IgD-negative memory B cell (primary cell): Measurements from ENCODE around the gene CCDC192. TPM values are rescaled to one million over a fixed set of nuclear protein-coding genes. Genes with fewer than 3 reads are reported as not detected.
A peak's percentile ranks its signal among the peaks of the same experiment; 100 is the strongest.
"Not testable (repeated sequence)": the region's sequence is repeated elsewhere in the genome, so short reads cannot be mapped to it uniquely, and the experiment has no call there.

Source experiments
- H3K27ac Mint-ChIP-seq, 3 donors: one replicate each; pipeline ENCODE4 v1.8.0; 2020 to 2022; ENCODE audit warnings: mild to moderate bottlenecking in 3 of 3, mixed read lengths in 3 of 3, moderate library complexity in 1 of 3
- H3K27me3 Mint-ChIP-seq: one replicate; pipeline ENCODE4 v1.8.0; 2021; ENCODE audit warnings: mixed read lengths
- H3K36me3 Mint-ChIP-seq: one replicate; pipeline ENCODE4 v1.8.0; 2020; ENCODE audit warnings: mild to moderate bottlenecking, mixed read lengths
- H3K4me1 Mint-ChIP-seq, 3 donors: one replicate each; pipeline ENCODE4 v1.8.0; 2020 to 2022; ENCODE audit warnings: mixed read lengths in 3 of 3, mild to moderate bottlenecking in 1 of 3
- H3K4me3 Mint-ChIP-seq, 4 donors: one replicate each; pipeline ENCODE4 v1.8.0; 2020 to 2022; ENCODE audit warnings: mild to moderate bottlenecking in 4 of 4, mixed read lengths in 4 of 4, moderate library complexity in 3 of 4
- H3K9me3 Mint-ChIP-seq, 3 donors: one replicate each; pipeline ENCODE4 v1.8.0; 2020 to 2021; ENCODE audit warnings: mixed read lengths in 3 of 3, mild to moderate bottlenecking in 1 of 3
- polyA plus RNA-seq: library from polyadenylated mRNA; unstranded; fragments of 300-500 nt; fragmentation: Illumina TruSeq; gene quantifications from one replicate; pipeline ENCODE4 v1.2.3, GENCODE V29; 2021

Gene CCDC192
- polyA plus RNA-seq, 1 donor from 2014 or later, result not detected

DNA sequence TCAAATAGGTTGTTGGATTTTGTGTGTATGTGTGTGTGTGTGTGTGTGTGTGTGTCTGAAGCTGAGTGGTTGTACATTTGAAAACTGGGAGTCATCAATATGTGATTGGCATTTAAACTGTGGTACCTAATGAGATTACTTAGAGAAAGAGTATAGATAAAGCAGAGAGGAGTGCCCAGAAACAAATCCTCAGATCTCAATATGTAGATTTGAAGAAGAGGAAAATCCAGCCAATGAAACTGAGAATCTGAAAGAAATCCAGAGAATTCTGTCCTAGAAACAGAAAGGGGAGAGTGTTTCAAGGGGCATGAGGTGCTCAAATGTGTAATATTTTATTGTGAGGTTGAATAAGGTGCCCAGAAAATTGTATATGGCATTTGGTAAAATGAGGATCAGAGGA, 66.2 kb downstream of the CCDC192 start:
- Mint-ChIP-seq H3K4me3 (no peak overlapping the region), H3K27ac (no peak overlapping the region), H3K27me3 (peaks cover 2% of the 10 kb centered on the region), H3K36me3 (peaks cover 5% of the 10 kb centered on the region), H3K9me3 (peaks cover 0 to 2% (median under 1%) of the 10 kb centered on the region in 3 donors), H3K4me1 (no peaks in the 10 kb centered on the region)

DNA sequence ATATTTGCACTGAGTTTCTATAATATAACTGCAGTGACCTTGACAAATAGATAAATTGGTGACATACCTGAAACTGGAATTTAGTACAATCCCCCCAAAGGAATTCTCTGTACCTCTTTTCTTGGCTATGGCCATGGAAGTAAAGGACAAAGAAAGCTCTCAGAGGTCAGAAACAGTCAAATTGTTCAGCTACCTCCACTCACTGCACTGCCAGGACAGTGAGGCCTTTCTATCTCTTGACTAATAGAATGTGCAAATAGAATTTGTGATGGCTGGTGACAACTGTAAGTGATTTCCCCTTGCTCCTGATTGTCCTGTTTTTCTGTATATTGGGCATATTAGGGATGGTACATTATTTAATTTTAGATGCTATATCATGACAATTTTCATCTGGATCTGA, 67.1 kb downstream of the CCDC192 start:
- Mint-ChIP-seq H3K4me1 (no peaks in the 10 kb centered on the region), H3K27ac (no peak overlapping the region), H3K4me3 (no peak overlapping the region), H3K27me3 (peaks cover 2% of the 10 kb centered on the region), H3K9me3 (peaks cover 0 to 3% (median 1%) of the 10 kb centered on the region in 3 donors), H3K36me3 (peaks cover 5% of the 10 kb centered on the region)

- Mint-ChIP-seq H3K36me3 (peaks cover 5% of the 10 kb centered on the region), H3K27ac (no peak overlapping the region), H3K27me3 (peaks cover 2% of the 10 kb centered on the region), H3K9me3 (peaks cover 3 to 5% (median 4%) of the 10 kb centered on the region in 3 donors), H3K4me3 (no peak overlapping the region), H3K4me1 (no peaks in the 10 kb centered on the region)
Measured at GRCh38 chr5:127772531-127772930, 69.3 kb downstream of the CCDC192 start.

GRCh38 chr5:127774221-127774620, 71.0 kb downstream of the CCDC192 start:
- no peak overlapping the region for H3K27ac Mint-ChIP-seq
- H3K4me3 Mint-ChIP-seq, result no peak overlapping the region
- peaks cover 2% of the 10 kb centered on the region for H3K27me3 Mint-ChIP-seq
- peaks cover 5% of the 10 kb centered on the region for H3K36me3 Mint-ChIP-seq
- peaks cover 0 to 1% (median 0%) of the 10 kb centered on the region in 3 donors for H3K4me1 Mint-ChIP-seq
- peaks cover 3 to 9% (median 5%) of the 10 kb centered on the region in 3 donors for H3K9me3 Mint-ChIP-seq

GRCh38 chr5:127776477-127776876, 73.3 kb downstream of the CCDC192 start:
- H3K4me1 Mint-ChIP-seq, result peaks cover 0 to 1% (median 0%) of the 10 kb centered on the region in 3 donors
- peaks cover 5% of the 10 kb centered on the region for H3K36me3 Mint-ChIP-seq
- H3K9me3 Mint-ChIP-seq, result peaks cover 3 to 9% (median 9%) of the 10 kb centered on the region in 3 donors

DNA sequence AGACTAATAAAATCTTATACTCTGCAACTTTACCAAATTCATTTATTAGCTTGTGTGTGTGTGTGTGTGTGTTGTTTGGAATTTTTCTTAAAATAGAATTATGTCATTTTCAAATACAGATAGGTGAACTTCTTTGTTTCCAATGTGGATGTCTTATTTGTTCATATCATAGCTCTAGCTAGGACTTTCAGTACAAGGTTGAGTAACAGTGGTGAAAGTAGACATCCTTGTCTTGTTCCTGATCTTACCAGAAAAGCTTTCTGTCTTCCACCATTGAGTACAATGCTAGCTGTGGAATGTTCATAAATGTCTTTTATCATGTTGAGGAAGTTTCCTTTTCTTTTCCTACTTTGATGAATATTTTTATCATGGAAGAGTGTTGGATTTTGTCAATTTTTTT, 74.8 kb downstream of the CCDC192 start:
- Mint-ChIP-seq H3K4me1 (peaks cover 0 to 1% (median 0%) of the 10 kb centered on the region in 3 donors), H3K27me3 (no peaks in the 10 kb centered on the region), H3K4me3 (no peak overlapping the region), H3K9me3 (peaks cover 3 to 14% (median 9%) of the 10 kb centered on the region in 3 donors), H3K27ac (no peak overlapping the region), H3K36me3 (no peaks in the 10 kb centered on the region)

More at GRCh38 chr5:127776477-127776876, 73.3 kb downstream of the CCDC192 start:
- H3K27me3 Mint-ChIP-seq, result no peaks in the 10 kb centered on the region
- no peak overlapping the region for H3K4me3 Mint-ChIP-seq
- no peak overlapping the region for H3K27ac Mint-ChIP-seq

DNA sequence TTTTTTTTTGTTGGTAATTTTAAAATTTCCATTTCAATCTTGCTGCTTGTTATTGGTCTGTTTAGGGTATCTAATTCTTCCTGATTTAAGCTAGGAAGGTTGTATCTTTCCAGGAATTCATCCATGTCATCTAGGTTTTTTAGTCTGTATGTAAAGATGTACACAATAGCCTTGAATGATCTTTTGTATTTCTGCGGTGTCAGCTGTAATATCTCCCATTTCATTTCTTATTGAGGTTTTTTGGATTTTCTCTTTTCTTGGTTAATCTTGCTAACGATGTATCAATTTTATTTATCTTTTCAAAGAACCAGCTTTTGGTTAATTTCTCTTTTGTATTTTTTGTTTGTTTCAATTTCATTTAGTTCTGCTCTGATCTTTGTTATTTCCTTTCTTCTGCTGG, 79.3 kb downstream of the CCDC192 start:
- H3K9me3 Mint-ChIP-seq, result peaks cover 0 to 11% (median 4%) of the 10 kb centered on the region in 3 donors
- H3K27me3 Mint-ChIP-seq, H3K36me3 Mint-ChIP-seq, H3K4me1 Mint-ChIP-seq, H3K4me3 Mint-ChIP-seq, H3K27ac Mint-ChIP-seq: not testable (repeated sequence)

DNA sequence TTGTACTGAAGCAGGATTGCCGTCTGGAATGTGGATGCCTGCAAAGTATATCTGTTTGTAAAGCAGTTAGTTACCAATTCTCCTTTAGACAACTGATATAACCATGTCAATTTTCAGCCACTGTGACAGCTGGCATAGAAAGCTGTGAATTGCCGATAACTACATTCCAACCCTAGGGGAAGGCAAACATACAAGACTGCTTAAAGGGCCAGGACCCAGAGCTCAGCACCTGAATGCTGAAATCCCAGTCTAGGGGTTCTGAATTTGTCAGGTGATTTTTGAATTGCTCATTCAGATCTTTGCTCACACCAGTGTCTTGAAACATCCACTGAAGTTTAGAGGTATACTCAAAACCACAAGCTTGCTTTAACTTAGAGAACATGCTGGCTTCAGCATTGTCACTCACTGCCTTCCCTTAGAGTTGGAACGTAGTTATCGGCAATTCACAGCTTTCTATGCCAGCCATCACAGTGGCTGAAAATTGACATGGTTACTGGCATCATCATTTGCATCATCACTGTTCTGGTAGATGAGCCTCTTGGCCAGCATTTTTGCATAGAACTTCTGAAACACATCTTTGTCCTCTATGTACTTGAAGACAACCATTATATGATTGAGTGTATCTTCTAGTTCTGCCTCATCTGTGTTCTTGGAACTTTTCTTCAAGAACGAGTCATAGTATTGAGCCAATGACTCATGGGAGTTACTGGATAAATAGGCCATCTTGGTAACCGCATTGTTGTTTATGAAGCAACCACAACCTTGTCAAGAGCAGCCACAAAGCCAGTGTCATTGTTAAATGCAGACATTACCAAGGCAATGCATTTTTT, 82.1 kb downstream of the CCDC192 start:
- H3K9me3 Mint-ChIP-seq, result peaks cover 0 to 7% (median 4%) of the 10 kb centered on the region in 3 donors
- H3K4me3 Mint-ChIP-seq, result no peak overlapping the region
- no peak overlapping the region for H3K27ac Mint-ChIP-seq
- H3K27me3 Mint-ChIP-seq, result no peaks in the 10 kb centered on the region
- no peaks in the 10 kb centered on the region for H3K4me1 Mint-ChIP-seq
- peaks cover 2% of the 10 kb centered on the region for H3K36me3 Mint-ChIP-seq

DNA sequence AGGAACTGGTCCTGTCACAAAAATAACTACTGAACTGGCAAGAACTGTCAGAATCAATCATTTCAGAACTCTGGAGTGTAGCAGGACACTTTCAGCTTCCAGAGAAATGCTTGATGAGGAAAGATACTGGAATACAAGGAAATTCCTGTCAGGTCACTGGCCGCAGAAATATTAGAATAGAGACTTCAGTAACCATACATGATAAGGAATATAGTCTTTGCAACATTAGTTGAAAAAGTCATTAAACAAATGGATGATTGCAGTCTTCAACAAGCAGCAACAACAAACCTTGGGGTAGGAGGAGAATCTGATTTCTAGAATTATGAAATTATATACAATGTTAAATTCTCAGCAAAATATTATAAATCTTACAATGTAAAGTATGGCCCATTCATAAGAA, 88.2 kb downstream of the CCDC192 start:
- Mint-ChIP-seq H3K27me3 (no peaks in the 10 kb centered on the region), H3K4me3 (no peak overlapping the region), H3K36me3 (peaks cover 2% of the 10 kb centered on the region), H3K9me3 (peaks cover 0 to 20% (median 4%) of the 10 kb centered on the region in 3 donors), H3K27ac (no peak overlapping the region), H3K4me1 (no peaks in the 10 kb centered on the region)

DNA sequence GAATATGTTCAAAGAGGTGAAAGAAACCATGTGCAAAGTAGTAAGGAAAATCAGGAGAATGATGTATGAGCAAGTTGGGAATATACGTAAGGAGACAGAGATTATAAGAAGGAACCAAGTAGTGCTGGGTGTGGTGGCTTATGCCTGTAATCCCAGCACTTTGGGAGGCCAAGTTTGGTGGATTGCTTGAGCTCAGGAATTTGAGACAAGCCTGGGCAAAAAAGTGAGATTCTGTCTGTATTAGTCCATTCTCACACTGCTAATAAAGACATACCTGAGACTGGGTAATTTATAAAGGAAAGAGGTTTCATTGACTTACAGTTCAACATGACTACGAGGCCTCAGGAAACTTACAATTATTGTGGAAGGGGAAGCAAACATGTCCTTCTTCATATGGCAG, 88.7 kb downstream of the CCDC192 start:
- peaks cover 0 to 20% (median 4%) of the 10 kb centered on the region in 3 donors for H3K9me3 Mint-ChIP-seq
- not testable (repeated sequence) for H3K27ac Mint-ChIP-seq, H3K27me3 Mint-ChIP-seq, H3K36me3 Mint-ChIP-seq, H3K4me3 Mint-ChIP-seq, H3K4me1 Mint-ChIP-seq

GRCh38 chr5:127793052-127793451, 89.9 kb downstream of the CCDC192 start:
- Mint-ChIP-seq H3K4me1 (no peaks in the 10 kb centered on the region), H3K27ac (peak overlapping the region in 1 of 3 donors; percentile 24), H3K27me3 (no peaks in the 10 kb centered on the region), H3K36me3 (peaks cover 2% of the 10 kb centered on the region), H3K9me3 (peaks cover 0 to 20% (median 4%) of the 10 kb centered on the region in 3 donors), H3K4me3 (no peak overlapping the region)

GRCh38 chr5:127793879-127794278, 90.7 kb downstream of the CCDC192 start:
- Mint-ChIP-seq H3K27me3 (no peaks in the 10 kb centered on the region), H3K4me3 (no peak overlapping the region), H3K4me1 (no peaks in the 10 kb centered on the region), H3K27ac (no peak overlapping the region), H3K9me3 (peaks cover 0 to 20% (median 4%) of the 10 kb centered on the region in 3 donors), H3K36me3 (peaks cover 2% of the 10 kb centered on the region)

GRCh38 chr5:127796211-127796610, 93.0 kb downstream of the CCDC192 start:
- Mint-ChIP-seq H3K36me3 (no peaks in the 10 kb centered on the region), H3K9me3 (peaks cover 0 to 14% (median 2%) of the 10 kb centered on the region in 3 donors), H3K4me3 (no peak overlapping the region), H3K27me3 (no peaks in the 10 kb centered on the region), H3K4me1 (no peaks in the 10 kb centered on the region), H3K27ac (no peak overlapping the region)

- no peaks in the 10 kb centered on the region for H3K27me3 Mint-ChIP-seq
- no peak overlapping the region for H3K27ac Mint-ChIP-seq
- no peaks in the 10 kb centered on the region for H3K9me3 Mint-ChIP-seq
- H3K4me3 Mint-ChIP-seq, result no peak overlapping the region
- H3K4me1 Mint-ChIP-seq, result no peaks in the 10 kb centered on the region
- H3K36me3 Mint-ChIP-seq, result no peaks in the 10 kb centered on the region
Measured at GRCh38 chr5:127799293-127799905, 96.2 kb downstream of the CCDC192 start.

- H3K27me3 Mint-ChIP-seq, result no peaks in the 10 kb centered on the region
- no peaks in the 10 kb centered on the region for H3K4me1 Mint-ChIP-seq
- no peak overlapping the region for H3K4me3 Mint-ChIP-seq
- no peaks in the 10 kb centered on the region for H3K36me3 Mint-ChIP-seq
- H3K9me3 Mint-ChIP-seq, result no peaks in the 10 kb centered on the region
- H3K27ac Mint-ChIP-seq, result no peak overlapping the region
Measured at GRCh38 chr5:127801751-127802476, 98.7 kb downstream of the CCDC192 start.
